DMS79 treated with DMSO at 0.1 percent for 48 hours (cell line): ENCODE data around the gene DNLZ.

Experiments
- DNase-seq: peaks from one replicate; lab custom pipeline; 2025; lab: John Stamatoyannopoulos, UW

DNLZ gene

GRCh38 chr9:136316896-136317676 lies 46.5 kb downstream of the DNLZ start:
- no peak for DNase-seq

- no peak for DNase-seq
Measured at GRCh38 chr9:136316271-136316751, 47.2 kb downstream of the DNLZ start.

GRCh38 chr9:136314944-136315343 lies 48.6 kb downstream of the DNLZ start:
- DNase-seq: no peak

- no peak for DNase-seq
Measured at GRCh38 chr9:136314056-136314416, 49.5 kb downstream of the DNLZ start.

- DNase-seq: no peak
Measured at GRCh38 chr9:136313111-136314055, 50.2 kb downstream of the DNLZ start.

- DNase-seq: peak; percentile 14
Measured at GRCh38 chr9:136312436-136312835, 51.1 kb downstream of the DNLZ start.

GRCh38 chr9:136312009-136312375 lies 51.6 kb downstream of the DNLZ start:
- no peak for DNase-seq

- DNase-seq: peak; percentile 54
Measured at GRCh38 chr9:136311051-136312008, 52.2 kb downstream of the DNLZ start.

- DNase-seq: peak; percentile 8
Measured at GRCh38 chr9:136310273-136311030, 53.1 kb downstream of the DNLZ start.

GRCh38 chr9:136309806-136310220 lies 53.7 kb downstream of the DNLZ start:
- DNase-seq: no peak
